Measurements from ENCODE around the gene SCFD2.

The SCFD2 gene

GRCh38 chr4:52977252-52977651 lies 388.6 kb downstream of the SCFD2 start:
- no peak for DNase-seq

- DNase-seq: no peak
Observed at GRCh38 chr4:52976523-52977230, 389.2 kb downstream of the SCFD2 start.

- DNase-seq: no peak
Observed at GRCh38 chr4:52968691-52969090, 397.2 kb downstream of the SCFD2 start.

GRCh38 chr4:52968241-52968640 lies 397.6 kb downstream of the SCFD2 start:
- no peak for DNase-seq

- no peak for DNase-seq
Observed at GRCh38 chr4:52966781-52967180, 399.1 kb downstream of the SCFD2 start.

- no peak for DNase-seq
Observed at GRCh38 chr4:52966172-52966571, 399.7 kb downstream of the SCFD2 start.

- no peak for DNase-seq
Observed at GRCh38 chr4:52964561-52965101, 401.2 kb downstream of the SCFD2 start.

- no peak for DNase-seq
Observed at GRCh38 chr4:52964011-52964410, 401.9 kb downstream of the SCFD2 start.

- DNase-seq: no peak
Observed at GRCh38 chr4:52962721-52963120, 403.1 kb downstream of the SCFD2 start.

- DNase-seq: no peak
Observed at GRCh38 chr4:52961666-52962412, 404.0 kb downstream of the SCFD2 start.

- DNase-seq: no peak
Observed at GRCh38 chr4:52959541-52959940, 406.3 kb downstream of the SCFD2 start.

- no peak for DNase-seq
Observed at GRCh38 chr4:52957835-52958631, 407.8 kb downstream of the SCFD2 start.

GRCh38 chr4:52957220-52957686 lies 408.6 kb downstream of the SCFD2 start:
- no peak for DNase-seq

GRCh38 chr4:52956691-52957090 lies 409.2 kb downstream of the SCFD2 start:
- DNase-seq: no peak

GRCh38 chr4:52954560-52955170 lies 411.2 kb downstream of the SCFD2 start:
- DNase-seq: no peak

GRCh38 chr4:52952540-52952939 lies 413.3 kb downstream of the SCFD2 start:
- DNase-seq: no peak

- DNase-seq: no peak
Observed at GRCh38 chr4:52951016-52951415, 414.8 kb downstream of the SCFD2 start.

GRCh38 chr4:52950226-52950625 lies 415.6 kb downstream of the SCFD2 start:
- DNase-seq: no peak

GRCh38 chr4:52949336-52949735 lies 416.5 kb downstream of the SCFD2 start:
- no peak for DNase-seq

GRCh38 chr4:52948057-52948423 lies 417.8 kb downstream of the SCFD2 start:
- DNase-seq: no peak

GRCh38 chr4:52947401-52948056 lies 418.3 kb downstream of the SCFD2 start:
- DNase-seq: no peak

- no peak for DNase-seq
Observed at GRCh38 chr4:52946855-52947254, 419.0 kb downstream of the SCFD2 start.

Measured in CD4-positive, alpha-beta T cell treated with Interferon gamma for 1 hour (primary cell).